Measurements from ENCODE around the gene AUTS2. TPM values are rescaled to one million over a fixed set of nuclear protein-coding genes. Genes with fewer than 3 reads are reported as not detected.

Gene AUTS2
- total RNA-seq, 6 experiments from 2014 or later, result 10.4 to 32.0 (median 19.3) TPM

GRCh38 chr7:70556761-70557160, 958.5 kb downstream of the AUTS2 start:
- whole genome bisulfite sequencing (ENCODE audit: insufficient coverage, low coverage, low lambda C conversion rate, missing lambda C conversion rate), result 93% methylated on average over 2 of the region's 2 CpGs
- Histone ChIP-seq H3K4me1 (no peaks in the 10 kb centered on the region), H3K36me3 (no peaks in the 10 kb centered on the region), H3K4me3 (no peak overlapping the region), H3K27ac (no peak overlapping the region), H3K27me3 (no peaks in the 10 kb centered on the region), H3K9me3 (no peaks in the 10 kb centered on the region)
- intact Hi-C loops (cut with DNase I), result no loop called here
- DNase-seq (no peak), ATAC-seq (peak in 3 of 4 donors; percentile 9 to 29 (median 28))
- TF ChIP-seq, protein P1, sequence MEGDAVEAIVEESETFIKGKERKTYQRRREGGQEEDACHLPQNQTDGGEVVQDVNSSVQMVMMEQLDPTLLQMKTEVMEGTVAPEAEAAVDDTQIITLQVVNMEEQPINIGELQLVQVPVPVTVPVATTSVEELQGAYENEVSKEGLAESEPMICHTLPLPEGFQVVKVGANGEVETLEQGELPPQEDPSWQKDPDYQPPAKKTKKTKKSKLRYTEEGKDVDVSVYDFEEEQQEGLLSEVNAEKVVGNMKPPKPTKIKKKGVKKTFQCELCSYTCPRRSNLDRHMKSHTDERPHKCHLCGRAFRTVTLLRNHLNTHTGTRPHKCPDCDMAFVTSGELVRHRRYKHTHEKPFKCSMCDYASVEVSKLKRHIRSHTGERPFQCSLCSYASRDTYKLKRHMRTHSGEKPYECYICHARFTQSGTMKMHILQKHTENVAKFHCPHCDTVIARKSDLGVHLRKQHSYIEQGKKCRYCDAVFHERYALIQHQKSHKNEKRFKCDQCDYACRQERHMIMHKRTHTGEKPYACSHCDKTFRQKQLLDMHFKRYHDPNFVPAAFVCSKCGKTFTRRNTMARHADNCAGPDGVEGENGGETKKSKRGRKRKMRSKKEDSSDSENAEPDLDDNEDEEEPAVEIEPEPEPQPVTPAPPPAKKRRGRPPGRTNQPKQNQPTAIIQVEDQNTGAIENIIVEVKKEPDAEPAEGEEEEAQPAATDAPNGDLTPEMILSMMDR (IDR thresholded peaks at IDR 0.05), result no peak
- TF ChIP-seq POLR2A (IDR thresholded peaks at IDR 0.05), result no peak

DNA sequence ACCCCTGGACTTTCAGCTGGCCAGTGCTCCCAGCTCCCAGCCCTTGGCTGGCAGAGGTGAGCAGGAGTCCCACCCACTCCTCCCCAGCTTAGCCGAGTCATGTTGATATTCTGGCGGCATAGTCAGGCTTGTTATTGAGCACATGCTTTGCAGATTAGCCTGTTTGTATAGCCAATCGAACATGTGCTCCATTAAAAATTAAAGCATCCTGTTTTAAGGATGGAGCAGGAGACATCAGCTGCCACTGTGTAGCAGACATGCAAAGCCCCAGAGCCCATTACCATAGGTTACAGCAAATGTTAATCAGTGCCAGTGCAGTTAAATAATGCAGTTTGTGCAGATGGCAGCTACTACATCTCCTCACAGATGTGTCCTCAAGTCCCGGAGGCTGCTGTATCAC, 959.1 kb downstream of the AUTS2 start:
- intact Hi-C loops (cut with DNase I), result no loop called here
- Histone ChIP-seq H3K36me3 (no peaks in the 10 kb centered on the region), H3K27me3 (no peaks in the 10 kb centered on the region), H3K4me1 (no peaks in the 10 kb centered on the region), H3K9me3 (no peaks in the 10 kb centered on the region), H3K4me3 (no peak overlapping the region), H3K27ac (no peak overlapping the region)
- ATAC-seq (peak; percentile 17 to 54 (median 30)), DNase-seq (no peak)
- no peak for TF ChIP-seq POLR2A (IDR thresholded peaks at IDR 0.05)
- TF ChIP-seq, protein P1 (IDR thresholded peaks at IDR 0.05), result no peak
- WGBS (ENCODE audit: insufficient coverage, low coverage, low lambda C conversion rate, missing lambda C conversion rate), result 50% methylated on average over 3 of the region's 4 CpGs

DNA sequence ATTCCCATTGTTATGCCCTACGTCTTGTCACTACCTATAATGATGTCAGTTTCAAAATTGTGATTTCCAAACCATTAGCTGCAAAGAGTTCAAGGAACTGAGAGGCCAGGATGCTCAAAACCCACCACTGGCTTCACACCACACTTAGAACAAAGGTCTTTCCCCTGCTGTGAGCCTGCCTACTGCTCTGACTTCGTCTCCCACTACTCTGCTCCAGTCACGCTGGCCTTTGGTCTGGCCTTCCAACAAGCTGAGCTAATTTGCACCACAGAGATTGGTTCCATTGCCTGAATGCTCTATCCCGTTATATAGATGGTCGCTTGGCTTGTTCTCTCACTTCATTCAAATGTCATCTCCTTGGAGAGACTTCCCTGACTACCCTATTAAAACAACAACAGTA, 961.5 kb downstream of the AUTS2 start:
- WGBS (ENCODE audit: insufficient coverage, low coverage, low lambda C conversion rate, missing lambda C conversion rate), result 97% methylated on average over 5 of the region's 5 CpGs
- H3K9me3 ChIP-seq, result no peaks in the 10 kb centered on the region
- no peak for TF ChIP-seq POLR2A (IDR thresholded peaks at IDR 0.05)
- TF ChIP-seq, protein P1 (IDR thresholded peaks at IDR 0.05), result no peak
- no peak for ATAC-seq
- H3K27me3 ChIP-seq, result no peaks in the 10 kb centered on the region
- intact Hi-C loops (cut with DNase I), result no loop called here
- DNase-seq, result no peak
- no peak overlapping the region for H3K4me3 ChIP-seq
- no peaks in the 10 kb centered on the region for H3K36me3 ChIP-seq
- no peak overlapping the region for H3K27ac ChIP-seq
- no peaks in the 10 kb centered on the region for H3K4me1 ChIP-seq

GRCh38 chr7:70563960-70564359, 965.7 kb downstream of the AUTS2 start:
- intact Hi-C loops (cut with DNase I), result no loop called here
- H3K4me1 ChIP-seq, result peaks cover 0 to 33% (median 11%) of the 10 kb centered on the region in 4 donors
- no peak overlapping the region for H3K27ac ChIP-seq
- no peaks in the 10 kb centered on the region for H3K27me3 ChIP-seq
- DNase-seq (no peak), ATAC-seq (no peak)
- TF ChIP-seq, protein P1 (IDR thresholded peaks at IDR 0.05), result no peak
- no peak for TF ChIP-seq POLR2A (IDR thresholded peaks at IDR 0.05)
- 58% methylated on average over 2 of the region's 2 CpGs for WGBS (ENCODE audit: insufficient coverage, low coverage, low lambda C conversion rate, missing lambda C conversion rate)
- no peaks in the 10 kb centered on the region for H3K36me3 ChIP-seq
- no peaks in the 10 kb centered on the region for H3K9me3 ChIP-seq
- no peak overlapping the region for H3K4me3 ChIP-seq
